CD1c-positive myeloid dendritic cell (primary cell): ENCODE results near the gene VPS72.

Experiments used
- DNase-seq: peaks from one replicate; pipeline ENCODE4 v3.0.0-alpha.2; 2016; ENCODE audit errors: extremely low spot score

The VPS72 gene

GRCh38 chr1:151187205-151187604 lies 2.8 kb downstream of the VPS72 start:
- no peak for DNase-seq

DNA sequence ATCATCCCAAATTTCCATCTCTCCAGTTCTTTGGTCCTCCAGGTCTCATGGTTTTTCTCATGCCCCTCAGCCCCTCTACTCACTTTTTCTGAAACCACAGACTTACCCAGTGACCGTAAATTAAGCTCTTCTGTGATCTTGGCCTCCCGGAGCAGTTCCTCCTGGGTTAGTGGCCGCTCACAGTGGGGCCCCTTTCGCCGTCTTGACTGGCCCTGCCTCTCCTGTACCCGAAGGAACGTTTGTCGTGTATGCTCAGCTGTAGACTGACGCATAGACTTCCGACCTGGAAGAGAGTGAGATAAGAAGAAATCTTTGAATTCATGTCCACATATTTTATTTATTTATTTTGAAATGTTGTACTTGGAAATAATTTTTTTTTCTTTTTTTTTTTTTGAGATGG lies 5.8 kb downstream of the VPS72 start:
- no peak for DNase-seq

DNA sequence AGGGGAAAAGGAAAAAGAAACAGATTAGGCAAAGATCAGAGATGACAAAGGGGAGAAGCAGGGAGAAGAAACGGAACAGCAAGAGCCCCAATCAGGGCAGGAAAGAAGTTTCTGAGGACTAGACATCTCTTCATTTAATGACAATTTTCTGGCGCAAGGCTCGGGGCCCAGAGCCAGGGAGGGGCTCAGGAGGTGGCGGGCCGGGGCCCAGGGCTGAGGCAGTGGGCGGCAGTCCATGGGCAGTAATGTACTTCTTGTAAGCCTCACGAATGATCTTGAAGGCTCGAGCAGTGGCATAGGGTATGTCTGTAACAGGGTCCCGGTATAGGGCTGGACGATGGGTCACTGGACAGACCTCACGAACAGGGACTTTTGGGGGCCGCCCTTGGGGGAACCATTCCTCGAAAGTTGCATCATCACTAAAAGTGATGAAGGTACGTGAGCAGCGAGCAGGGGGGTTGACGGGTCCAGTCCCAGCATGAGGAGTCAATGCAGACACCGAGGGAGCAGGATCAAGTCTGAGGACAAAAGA lies 13.4 kb downstream of the VPS72 start:
- no peak for DNase-seq

DNA sequence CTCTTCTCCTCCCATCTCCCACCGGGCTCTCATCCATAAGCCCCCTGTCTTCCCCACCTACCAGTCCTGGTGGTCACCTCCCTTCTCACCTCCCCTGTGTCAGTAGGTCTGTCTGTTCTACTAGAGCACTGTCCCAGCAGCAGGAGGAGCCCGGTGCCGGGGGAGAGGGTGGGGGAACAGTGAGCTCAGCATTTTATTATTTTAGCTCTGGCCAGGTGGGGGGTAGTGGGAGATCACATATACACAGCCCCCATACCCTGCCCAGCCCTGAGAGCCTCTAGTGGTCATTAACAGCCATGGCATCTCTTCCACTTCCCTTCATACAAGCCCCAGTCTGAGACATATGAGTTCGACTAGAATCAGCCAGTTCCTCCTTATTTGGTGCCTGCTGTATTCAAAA lies 14.1 kb downstream of the VPS72 start, which contains the start of gene TMOD4:
TSS of gene TMOD4 (minus strand) at position 119 of the 400 bp plus-strand sequence. CDS start 1,106 bp downstream, outside the sequence.
- peak; percentile 29 for DNase-seq

- no peak for DNase-seq
Measured at GRCh38 chr1:151175041-151175741, 14.8 kb downstream of the VPS72 start.

DNA sequence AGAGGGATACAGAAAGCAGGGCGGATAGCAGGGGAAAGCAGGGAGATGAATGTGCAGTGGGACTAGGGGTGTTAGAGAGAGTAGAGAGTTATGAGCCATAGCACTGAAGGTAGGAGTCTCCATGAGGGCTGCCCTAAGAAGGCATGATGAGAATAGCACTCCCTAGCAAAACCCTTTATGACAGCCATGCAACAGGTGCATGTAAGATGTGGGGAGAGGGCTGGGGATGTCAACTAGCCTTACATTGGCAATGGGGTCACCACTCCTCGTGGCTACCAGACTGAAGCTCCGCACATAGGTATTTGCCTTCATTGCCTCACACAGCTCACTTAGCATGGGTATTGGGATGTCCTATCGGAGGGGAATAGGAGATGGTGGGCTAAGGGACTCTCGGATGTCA lies 18.8 kb downstream of the VPS72 start:
- no peak for DNase-seq

- DNase-seq: no peak
Measured at GRCh38 chr1:151167116-151167515, 22.9 kb downstream of the VPS72 start.

GRCh38 chr1:151166505-151166956 lies 23.5 kb downstream of the VPS72 start:
- DNase-seq: no peak

GRCh38 chr1:151165738-151166504 lies 24.1 kb downstream of the VPS72 start, which contains the start of the genes LYSMD1 and SCNM1:
Gene LYSMD1 (minus strand): TSS chr1:151165902. CDS start chr1:151165258, 644 bp downstream.
Gene SCNM1 (plus strand): TSS chr1:151166144. CDS start chr1:151166153, 9 bp downstream.
- peak; percentile 99 for DNase-seq

DNA sequence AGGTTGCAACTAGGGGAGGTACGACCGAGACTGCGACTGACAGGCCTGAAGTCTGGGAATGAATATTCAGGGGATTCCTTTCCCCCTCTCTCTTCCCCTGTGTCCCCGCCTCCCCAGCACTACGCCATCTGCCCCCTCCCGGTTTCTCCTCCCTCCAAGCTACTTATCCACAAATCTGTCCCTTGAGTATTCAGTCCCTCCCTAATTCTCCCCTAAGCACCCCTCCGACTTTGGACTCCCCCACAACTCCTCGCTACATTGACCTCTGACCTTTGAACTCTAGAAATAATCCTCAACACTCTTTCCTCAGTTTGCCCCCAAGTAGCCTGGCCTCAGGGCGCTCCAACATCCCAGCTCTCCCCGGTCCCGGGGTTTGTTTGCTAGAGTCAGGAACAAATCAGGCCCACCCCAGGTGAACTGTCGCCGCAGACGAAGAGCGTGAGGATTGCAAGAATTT lies 24.7 kb downstream of the VPS72 start:
- DNase-seq: no peak

GRCh38 chr1:151164732-151165280 lies 25.2 kb downstream of the VPS72 start:
- DNase-seq: no peak

DNA sequence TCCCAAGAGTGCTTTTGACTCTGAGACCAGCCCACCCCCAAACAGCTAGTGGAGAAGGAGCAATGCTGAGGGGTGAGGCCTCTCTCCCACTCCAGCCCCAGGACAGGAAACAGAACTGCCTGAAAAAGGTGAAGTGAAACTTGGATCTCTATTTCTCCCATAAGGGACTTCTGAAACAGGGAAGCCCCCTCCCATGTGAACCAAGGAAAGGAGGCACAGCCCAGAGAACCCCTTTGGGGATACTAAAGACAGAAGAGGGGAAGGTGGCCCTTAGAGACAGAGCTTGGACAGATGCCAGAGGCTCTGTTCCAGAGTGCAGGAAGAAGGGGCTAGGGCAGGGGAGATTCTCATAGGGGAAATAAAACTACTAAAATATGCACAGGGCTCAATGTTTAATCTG lies 30.6 kb downstream of the VPS72 start:
- DNase-seq: peak; percentile 77

- peak; percentile 52 for DNase-seq
Measured at GRCh38 chr1:151158751-151159251, 31.2 kb downstream of the VPS72 start.

DNA sequence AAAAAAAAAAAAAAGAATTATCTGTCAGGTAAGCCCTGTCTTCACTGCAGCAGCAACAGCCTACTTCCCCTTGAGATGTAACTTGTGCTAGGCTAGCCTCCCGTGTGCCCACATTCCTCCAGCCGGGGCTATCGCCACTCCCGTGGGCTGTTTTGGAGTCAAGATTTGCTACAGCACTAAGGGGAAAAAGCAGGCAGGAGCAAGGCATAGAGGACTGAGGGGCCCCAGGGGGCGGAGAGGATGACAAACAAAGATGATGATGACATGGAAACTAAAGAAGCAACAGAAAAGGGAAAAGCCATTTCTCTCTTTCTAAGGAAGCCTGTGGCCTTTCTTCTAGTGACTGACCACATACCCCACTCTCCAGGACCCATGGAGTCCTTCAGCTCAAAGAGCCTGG lies 31.7 kb downstream of the VPS72 start:
- DNase-seq: peak; percentile 64

DNA sequence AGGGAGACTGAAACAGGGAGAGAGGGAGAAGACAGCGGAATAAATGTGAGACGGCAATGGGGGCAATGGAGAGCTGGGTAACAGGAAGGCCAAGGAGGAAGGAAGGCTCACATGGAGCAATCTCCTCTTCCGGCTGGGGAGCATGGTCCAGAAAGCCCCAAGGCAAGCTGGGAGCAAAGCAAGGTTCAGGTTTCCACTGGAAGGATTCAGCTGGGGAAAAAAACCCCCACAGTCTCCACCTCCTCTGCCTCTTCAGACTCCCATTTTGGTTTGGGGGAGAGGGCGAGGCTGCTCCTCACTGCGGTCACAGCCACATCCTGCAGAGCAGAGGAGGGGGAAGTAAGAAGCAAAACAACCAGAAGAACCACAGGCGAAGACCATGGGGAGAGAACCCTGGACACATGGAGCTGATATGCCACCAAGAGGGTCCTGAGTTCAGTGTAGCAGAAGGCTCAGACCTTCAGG lies 32.9 kb downstream of the VPS72 start:
- DNase-seq: peak; percentile 55

DNA sequence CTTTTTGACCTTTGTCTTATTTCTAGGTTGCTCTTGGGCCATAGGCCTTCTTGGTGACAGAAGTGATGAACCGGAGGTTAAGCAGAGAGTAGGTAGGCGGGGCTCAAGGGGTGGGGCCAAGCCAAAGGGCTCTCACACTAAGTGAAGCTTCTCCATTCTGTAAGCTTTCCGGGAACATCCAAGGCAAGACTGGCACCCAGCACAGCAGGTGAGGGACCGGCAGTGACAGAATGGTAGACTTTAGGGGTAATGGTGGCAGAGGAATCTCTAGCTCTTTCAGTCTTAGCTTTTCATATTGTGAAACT lies 33.5 kb downstream of the VPS72 start, which contains the start of gene TNFAIP8L2:
TSS of gene TNFAIP8L2 (plus strand) at position 135 of the 305 bp plus-strand sequence. CDS start 2,049 bp downstream, outside the sequence.
- DNase-seq: peak; percentile 84

- no peak for DNase-seq
Measured at GRCh38 chr1:151147665-151148064, 42.3 kb downstream of the VPS72 start.

DNA sequence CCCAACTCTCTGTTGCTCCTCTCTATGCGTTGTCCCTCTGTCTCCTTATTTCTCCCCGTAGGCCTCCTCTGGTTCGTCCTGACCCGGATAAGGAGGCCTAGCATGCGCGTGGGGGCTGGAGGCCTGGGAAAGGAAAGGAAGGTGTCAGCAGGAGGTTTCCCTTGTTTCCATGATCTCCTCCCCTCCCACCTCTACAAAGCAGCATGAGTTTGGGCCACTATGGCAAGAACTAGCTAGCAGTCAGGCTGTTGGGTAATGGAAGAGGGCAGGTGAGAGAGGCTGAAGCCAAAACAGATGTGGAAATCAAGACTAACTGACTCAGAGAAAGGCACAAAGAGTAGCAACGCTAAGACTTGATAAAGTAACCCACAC lies 42.9 kb downstream of the VPS72 start:
- no peak for DNase-seq

DNA sequence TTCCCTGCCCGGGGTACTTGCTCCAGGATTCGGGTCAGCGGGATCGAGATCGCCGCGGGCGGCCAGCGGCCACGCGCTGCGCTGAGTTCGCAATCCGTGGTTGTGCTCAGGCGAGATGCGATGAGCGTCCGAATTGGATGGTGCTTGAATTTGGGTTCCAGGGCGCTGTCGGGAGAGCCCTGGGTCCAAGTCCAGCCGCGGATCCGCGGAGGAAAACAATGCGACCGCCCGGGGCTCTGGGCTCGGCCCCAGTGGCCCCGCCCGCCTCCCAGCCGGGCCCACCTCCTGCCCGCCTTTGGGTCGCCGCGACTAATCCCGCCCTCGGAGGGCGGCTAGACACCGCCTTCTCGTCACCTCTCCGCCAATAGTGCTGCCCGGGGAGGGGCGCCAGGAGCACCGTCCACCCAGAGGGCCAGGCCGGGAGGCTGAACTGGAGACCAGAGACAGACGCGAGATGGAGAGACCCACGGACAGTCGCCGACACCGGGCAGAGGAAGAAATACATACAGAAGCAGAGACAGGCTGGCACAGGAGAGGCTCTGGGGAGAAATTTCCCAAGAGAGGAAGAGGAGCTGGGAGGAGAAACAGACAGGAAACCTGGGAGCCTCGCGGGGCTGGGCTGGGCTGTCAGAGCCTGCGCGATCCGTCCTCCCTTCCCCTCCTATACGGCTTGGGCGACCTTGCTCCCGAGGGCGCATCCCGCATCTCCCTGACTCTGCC lies 43.4 kb downstream of the VPS72 start, which contains the start of gene SEMA6C:
TSS of gene SEMA6C (minus strand) at position 220 of the 720 bp plus-strand sequence. CDS start 4,010 bp downstream, outside the sequence.
- peak; percentile 92 for DNase-seq

- no peak for DNase-seq
Measured at GRCh38 chr1:151146072-151146411, 44.0 kb downstream of the VPS72 start.
